SK-N-SH (cell line): ENCODE results near the gene TK2. TPM values are rescaled to one million over a fixed set of nuclear protein-coding genes. Genes with fewer than 3 reads are reported as not detected.
"Not testable (repeated sequence)": the region's sequence is repeated elsewhere in the genome, so short reads cannot be mapped to it uniquely, and the experiment has no call there.

Experiments
- CTCF ChIA-PET: fragments of 300-600, 350-600 bp; formaldehyde crosslinking; extraction: SDS; loops from one replicate; lab custom pipeline; 2021; lab: Yijun Ruan, JAX
- POLR2A ChIA-PET: fragments of 350-600 bp; sonication (Branson Sonifier 250); formaldehyde crosslinking; extraction: SDS; loops from one replicate; lab custom pipeline; 2020; ENCODE audit warnings: antibody characterized with exemption, inconsistent platforms; lab: Yijun Ruan, JAX
- DNase-seq: peaks from one replicate; pipeline ENCODE4 v3.0.0; 2012
- H2AFZ ChIP-seq: fragments of 200-600 bp; sonication (generic); 2 replicates; pipeline ENCODE4 v1.8.1; 2016; ENCODE audit warnings: antibody characterized with exemption, mild to moderate bottlenecking, low read depth
- H3F3A ChIP-seq: fragments of 200-600 bp; sonication (generic); replicated peaks from 2 replicates; pipeline ENCODE3; 2016; ENCODE audit warnings: antibody characterized with exemption, mild to moderate bottlenecking; ENCODE audit not compliant: insufficient read depth
- H3K27ac ChIP-seq, 2 experiments: fragments of 200-500 bp in 1 of 2; fragments of 200-600 bp in 1 of 2; sonication (Bioruptor generic) in 1 of 2; sonication (generic), shearing (Covaris generic) in 1 of 2; 2 replicates each; pipeline versions ENCODE4 v1.5.1 to v1.6.1; 2014 to 2016; ENCODE audit warnings: low read depth in 2 of 2, inconsistent platforms in 1 of 2, low read length in 1 of 2, mild to moderate bottlenecking in 1 of 2, mixed read lengths in 1 of 2
- H3K27me3 ChIP-seq: fragments of 200-600 bp; sonication (generic), shearing (Covaris generic); 2 replicates; pipeline ENCODE4 v1.6.1; 2016; ENCODE audit warnings: mixed run types; ENCODE audit not compliant: insufficient read depth
- H3K36me3 ChIP-seq, 2 experiments: fragments of 200-500 bp in 1 of 2; fragments of 200-600 bp in 1 of 2; sonication (Bioruptor generic) in 1 of 2; sonication (generic) in 1 of 2; replicated peaks in 1 of 2; 2 replicates each; pipeline versions ENCODE3 to v1.5.1; 2014 to 2016; ENCODE audit warnings: low read length in 1 of 2, mild to moderate bottlenecking in 1 of 2; ENCODE audit not compliant: insufficient read depth in 2 of 2, control insufficient read depth in 1 of 2
- H3K4me1 ChIP-seq, 2 experiments: fragments of 200-500 bp in 1 of 2; fragments of 200-600 bp in 1 of 2; sonication (Bioruptor generic) in 1 of 2; sonication (generic), shearing (Covaris generic) in 1 of 2; 2 replicates each; pipeline versions ENCODE4 v1.5.1 to v1.6.1; 2014 to 2016; ENCODE audit warnings: low read depth in 1 of 2, low read length in 1 of 2, mixed run types in 1 of 2; ENCODE audit not compliant: insufficient read depth in 2 of 2, control insufficient read depth in 1 of 2
- H3K4me2 ChIP-seq: fragments of 200-600 bp; sonication (generic), shearing (Covaris generic); 2 replicates; pipeline ENCODE4 v1.6.1; 2017; ENCODE audit warnings: mixed run types
- H3K4me3 ChIP-seq, 2 experiments: fragments of 200-500 bp in 1 of 2; fragments of 200-600 bp in 1 of 2; sonication (Bioruptor generic) in 1 of 2; sonication (generic), shearing (Covaris generic) in 1 of 2; 2 replicates each; pipeline versions ENCODE4 v1.5.1 to v1.8.1; 2014 to 2016; ENCODE audit warnings: low read depth in 2 of 2, inconsistent platforms in 1 of 2, low read length in 1 of 2, mild to moderate bottlenecking in 1 of 2, mixed read lengths in 1 of 2, moderate library complexity in 1 of 2
- H3K79me2 ChIP-seq: fragments of 200-600 bp; sonication (generic); 2 replicates; pipeline ENCODE4 v1.8.1; 2017; ENCODE audit warnings: mild to moderate bottlenecking; ENCODE audit not compliant: insufficient read depth
- H3K9ac ChIP-seq: fragments of 200-600 bp; sonication (generic); 2 replicates; pipeline ENCODE4 v1.6.1; 2017; ENCODE audit warnings: mixed run types
- H3K9me2 ChIP-seq: fragments of 200-600 bp; sonication (generic); 2 replicates; pipeline ENCODE4 v1.6.1; 2017; ENCODE audit warnings: mixed run types
- H3K9me3 ChIP-seq: fragments of 200-600 bp; sonication (generic); 2 replicates; pipeline ENCODE4 v1.6.1; 2017; ENCODE audit warnings: mixed run types, mild to moderate bottlenecking, moderate library complexity
- H4K20me1 ChIP-seq: fragments of 200-600 bp; sonication (generic); 2 replicates; pipeline ENCODE4 v1.6.1; 2017; ENCODE audit warnings: mild to moderate bottlenecking, mixed run types; ENCODE audit not compliant: insufficient read depth
- CTCF ChIP-seq: fragments of 200-600 bp; sonication (generic); IDR thresholded peaks from 2 replicates; pipeline ENCODE4 v1.6.1; 2017; ENCODE audit warnings: antibody characterized with exemption, mild to moderate bottlenecking, moderate library complexity
- GABPA ChIP-seq: IDR thresholded peaks from 2 replicates; pipeline ENCODE4 v1.4.0; 2012; ENCODE audit warnings: low read depth, mild to moderate bottlenecking
- MEF2A ChIP-seq: IDR thresholded peaks from 2 replicates; pipeline ENCODE4 v1.4.0; 2012; ENCODE audit warnings: low read depth, borderline replicate concordance
- MXI1 ChIP-seq: IDR thresholded peaks from 2 replicates; pipeline ENCODE4 v1.6.1; 2012; ENCODE audit warnings: mild to moderate bottlenecking, low read depth, low read length, improper control_type of control experiment
- NRF1 ChIP-seq: IDR thresholded peaks from 2 replicates; pipeline ENCODE4 v1.6.1; 2012; ENCODE audit warnings: low read depth, mild to moderate bottlenecking, low read length
- RCOR1 ChIP-seq: fragments of 150-350 bp; IDR thresholded peaks from 2 replicates; pipeline ENCODE4 v1.6.1; 2017; ENCODE audit warnings: antibody characterized with exemption, low read length
- RXRA ChIP-seq: IDR thresholded peaks from 2 replicates; pipeline ENCODE4 v1.4.0; 2012; ENCODE audit warnings: low read depth, mild to moderate bottlenecking, borderline replicate concordance
- SIN3A ChIP-seq: IDR thresholded peaks from 2 replicates; pipeline ENCODE4 v1.6.1; 2012; ENCODE audit warnings: low read depth, mild to moderate bottlenecking, low read length, moderate library complexity, borderline replicate concordance
- TCF12 ChIP-seq: IDR thresholded peaks from 2 replicates; pipeline ENCODE4 v1.4.0; 2012
- ZBTB33 ChIP-seq: IDR thresholded peaks from 2 replicates; pipeline ENCODE4 v1.4.0; 2012; ENCODE audit warnings: low read depth, borderline replicate concordance
- WGBS: methylation state at CpG from one replicate; pipeline ENCODE4 v1.1.6; 2017; ENCODE audit warnings: low lambda C conversion rate; 5-methylcytosine and 5-hydroxymethylcytosine counted together
- polyA plus RNA-seq, 3 experiments: library from polyadenylated mRNA; depleted of rRNA; stranded (reverse); fragments of >200 nt; gene quantifications; 2 replicates each; pipeline ENCODE4 v1.2.3, GENCODE V29; 2012
- TF ChIP-seq, protein P1 (sequence below): IDR thresholded peaks from 2 replicates; pipeline ENCODE4; 2012

Gene TK2
- polyA plus RNA-seq, 1 of the 3 experiments (the other 2 are of a cell fraction), result 25.2 TPM

DNA sequence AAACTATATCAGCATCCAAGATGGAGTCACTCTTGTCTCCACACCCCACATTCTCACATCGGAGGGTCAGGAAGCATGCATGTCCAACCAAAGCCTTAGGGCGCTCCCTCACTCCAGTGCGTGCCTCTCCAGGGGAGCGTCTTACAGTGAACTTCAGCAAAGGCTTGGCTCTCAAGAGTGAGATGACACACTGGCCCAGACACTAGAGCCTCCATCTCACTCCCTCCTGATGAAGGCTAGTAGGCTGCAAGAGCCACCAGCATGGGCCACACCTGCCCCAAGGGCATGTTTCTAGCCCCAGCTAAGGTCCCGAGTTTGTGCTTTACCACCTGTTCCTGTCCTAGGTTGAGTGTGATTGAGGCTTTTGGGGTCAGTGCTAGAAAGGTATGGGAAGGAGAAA lies 82.3 kb downstream of the TK2 start:
- TF ChIP-seq NRF1 (no peak), ZBTB33 (no peak), RCOR1 (no peak), MEF2A (no peak), TCF12 (no peak), GABPA (no peak), MXI1 (no peak), CTCF (no peak), RXRA (no peak), SIN3A (no peak)
- TF ChIP-seq, protein P1, sequence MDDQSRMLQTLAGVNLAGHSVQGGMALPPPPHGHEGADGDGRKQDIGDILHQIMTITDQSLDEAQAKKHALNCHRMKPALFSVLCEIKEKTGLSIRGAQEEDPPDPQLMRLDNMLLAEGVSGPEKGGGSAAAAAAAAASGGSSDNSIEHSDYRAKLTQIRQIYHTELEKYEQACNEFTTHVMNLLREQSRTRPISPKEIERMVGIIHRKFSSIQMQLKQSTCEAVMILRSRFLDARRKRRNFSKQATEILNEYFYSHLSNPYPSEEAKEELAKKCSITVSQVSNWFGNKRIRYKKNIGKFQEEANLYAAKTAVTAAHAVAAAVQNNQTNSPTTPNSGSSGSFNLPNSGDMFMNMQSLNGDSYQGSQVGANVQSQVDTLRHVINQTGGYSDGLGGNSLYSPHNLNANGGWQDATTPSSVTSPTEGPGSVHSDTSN, result no peak
- Histone ChIP-seq H4K20me1 (no peaks in the 10 kb centered on the region), H3K27me3 (no peaks in the 10 kb centered on the region; the same call in 1 of the 2 replicates), H3K36me3 (no peaks in the 10 kb centered on the region), H3K9me2 (no peaks in the 10 kb centered on the region), H2AFZ (no peak overlapping the region), H3K9ac (no peak overlapping the region), H3K4me2 (no peak overlapping the region), H3F3A (no peaks in the 10 kb centered on the region), H3K9me3 (no peaks in the 10 kb centered on the region), H3K79me2 (no peaks in the 10 kb centered on the region), H3K4me1 (no peaks in the 10 kb centered on the region), H3K27ac (no peak overlapping the region), H3K4me3 (no peak overlapping the region)
- CTCF ChIA-PET, result interaction anchor here (1.0 to 22.3 kb wide), 4 partner anchors 11 to 64 kb away, joined by 3 to 299 read pairs (median 10); partner anchors contain the start of gene BEAN1
- DNase-seq, result no peak
- WGBS, result 74% methylated on average over 5 of the region's 5 CpGs
- POLR2A ChIA-PET, result no interaction called here

DNA sequence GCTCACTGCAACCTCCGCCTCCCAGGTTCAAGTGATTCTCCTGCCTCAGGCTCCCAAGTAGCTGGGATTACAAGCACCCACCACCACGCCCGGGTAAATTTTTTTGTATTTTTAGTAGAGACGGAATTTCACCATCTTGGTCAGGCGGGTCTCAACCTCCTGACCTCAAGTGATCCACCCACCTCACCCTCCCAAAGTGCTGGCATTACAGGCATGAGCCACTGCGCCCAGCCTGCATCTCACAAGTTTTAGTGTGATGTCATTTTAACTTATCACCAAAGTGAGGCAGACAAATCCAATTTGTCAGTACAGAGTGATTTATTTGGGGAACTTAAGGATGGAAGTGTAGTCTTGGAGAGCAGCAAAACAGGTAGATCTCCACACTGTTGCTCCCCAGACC lies 83.3 kb downstream of the TK2 start:
- H3K9ac ChIP-seq, H3K27ac ChIP-seq, H3K9me3 ChIP-seq, H3F3A ChIP-seq, H3K27me3 ChIP-seq, DNase-seq, H3K36me3 ChIP-seq, H3K4me3 ChIP-seq, H2AFZ ChIP-seq, H3K4me2 ChIP-seq, H4K20me1 ChIP-seq, H3K79me2 ChIP-seq, H3K4me1 ChIP-seq, CTCF ChIA-PET, H3K9me2 ChIP-seq, POLR2A ChIA-PET: not testable (repeated sequence)
- 67% methylated on average over 6 of the region's 6 CpGs for WGBS

- H3K9me2 ChIP-seq, H3K27ac ChIP-seq, H3K9ac ChIP-seq, H3K36me3 ChIP-seq, H4K20me1 ChIP-seq, H2AFZ ChIP-seq, H3K27me3 ChIP-seq, H3K4me1 ChIP-seq, H3K4me2 ChIP-seq, H3F3A ChIP-seq, CTCF ChIA-PET, POLR2A ChIA-PET, DNase-seq, H3K9me3 ChIP-seq, H3K79me2 ChIP-seq, H3K4me3 ChIP-seq: not testable (repeated sequence)
- WGBS, result 74% methylated on average over 6 of the region's 6 CpGs
These were observed 84.0 kb downstream of the TK2 start for GRCh38 chr16:66465946-66466345.
